SIG-M5 (cell line): ENCODE results near the gene PDSS2.
"Not testable (repeated sequence)": the region's sequence is repeated elsewhere in the genome, so short reads cannot be mapped to it uniquely, and the experiment has no call there.

Experiments
- DNase-seq: peaks from one replicate; lab custom pipeline; 2025; lab: John Stamatoyannopoulos, UW

PDSS2 gene

GRCh38 chr6:107216197-107216933, 243.0 kb downstream of the PDSS2 start:
- no peak for DNase-seq

DNA sequence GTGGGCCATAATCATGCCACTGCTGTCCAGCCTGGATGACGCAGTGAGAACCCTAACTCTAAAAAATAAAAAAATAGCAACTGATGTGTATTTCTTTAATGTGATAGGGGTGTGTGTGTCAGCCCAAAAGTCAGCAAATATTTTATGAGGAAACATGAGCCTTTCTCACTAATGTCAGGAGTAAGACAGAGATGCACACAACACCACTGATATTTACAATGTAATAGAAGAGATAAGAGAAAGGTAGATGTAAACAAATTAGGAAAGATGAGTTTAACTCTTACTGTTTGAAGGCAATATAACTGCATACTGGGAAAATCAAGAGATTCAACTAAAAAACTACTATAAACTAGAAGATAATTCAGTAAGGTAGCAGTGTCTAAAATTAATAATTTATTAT, 244.0 kb downstream of the PDSS2 start:
- DNase-seq = no peak

- no peak for DNase-seq
These were observed 244.7 kb downstream of the PDSS2 start for GRCh38 chr6:107214655-107215054.

DNA sequence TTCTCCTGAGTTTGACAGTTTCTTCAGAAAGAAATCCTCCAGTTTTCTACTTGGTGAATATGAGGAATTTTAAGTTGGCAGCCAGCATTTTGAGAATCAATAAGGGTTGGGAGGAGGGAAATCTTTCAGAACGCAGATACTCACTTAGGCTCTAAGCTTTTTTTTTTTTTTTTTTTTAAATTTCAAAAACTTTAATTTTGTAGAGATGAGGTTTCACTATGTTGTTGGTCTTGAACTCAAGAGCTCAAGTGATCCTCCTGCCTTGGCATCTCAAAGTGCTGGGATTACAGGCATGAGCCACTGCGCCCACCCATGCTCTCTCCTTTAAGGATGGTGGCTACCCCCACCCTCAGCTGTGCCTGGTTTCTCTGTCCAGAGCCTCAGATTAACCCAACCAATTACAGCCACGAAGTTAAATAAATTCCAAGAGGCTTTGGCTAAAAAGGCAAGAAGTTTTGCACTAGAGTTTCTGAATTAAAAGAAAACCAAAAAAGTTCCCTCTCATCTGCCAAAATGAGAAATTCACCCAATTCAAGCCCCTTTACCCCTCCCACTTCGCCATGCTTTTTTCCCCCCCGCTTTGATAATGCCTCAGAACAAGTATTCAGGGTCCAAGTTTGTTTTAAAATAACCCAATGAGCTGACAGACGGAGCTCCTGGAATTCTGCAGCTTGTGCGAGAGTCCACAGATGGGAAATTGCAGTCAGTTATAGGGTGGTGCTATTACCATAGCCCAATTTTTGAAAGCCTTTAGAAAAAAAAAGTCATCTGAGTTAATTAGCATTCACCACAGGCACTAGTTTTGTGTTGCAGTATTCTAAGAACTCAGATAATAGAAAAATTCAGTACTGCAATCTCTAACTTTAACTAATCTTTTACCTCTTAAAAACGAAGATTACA, 249.7 kb downstream of the PDSS2 start:
- DNase-seq = no peak

GRCh38 chr6:107207251-107207873, 252.0 kb downstream of the PDSS2 start:
- DNase-seq = no peak

DNA sequence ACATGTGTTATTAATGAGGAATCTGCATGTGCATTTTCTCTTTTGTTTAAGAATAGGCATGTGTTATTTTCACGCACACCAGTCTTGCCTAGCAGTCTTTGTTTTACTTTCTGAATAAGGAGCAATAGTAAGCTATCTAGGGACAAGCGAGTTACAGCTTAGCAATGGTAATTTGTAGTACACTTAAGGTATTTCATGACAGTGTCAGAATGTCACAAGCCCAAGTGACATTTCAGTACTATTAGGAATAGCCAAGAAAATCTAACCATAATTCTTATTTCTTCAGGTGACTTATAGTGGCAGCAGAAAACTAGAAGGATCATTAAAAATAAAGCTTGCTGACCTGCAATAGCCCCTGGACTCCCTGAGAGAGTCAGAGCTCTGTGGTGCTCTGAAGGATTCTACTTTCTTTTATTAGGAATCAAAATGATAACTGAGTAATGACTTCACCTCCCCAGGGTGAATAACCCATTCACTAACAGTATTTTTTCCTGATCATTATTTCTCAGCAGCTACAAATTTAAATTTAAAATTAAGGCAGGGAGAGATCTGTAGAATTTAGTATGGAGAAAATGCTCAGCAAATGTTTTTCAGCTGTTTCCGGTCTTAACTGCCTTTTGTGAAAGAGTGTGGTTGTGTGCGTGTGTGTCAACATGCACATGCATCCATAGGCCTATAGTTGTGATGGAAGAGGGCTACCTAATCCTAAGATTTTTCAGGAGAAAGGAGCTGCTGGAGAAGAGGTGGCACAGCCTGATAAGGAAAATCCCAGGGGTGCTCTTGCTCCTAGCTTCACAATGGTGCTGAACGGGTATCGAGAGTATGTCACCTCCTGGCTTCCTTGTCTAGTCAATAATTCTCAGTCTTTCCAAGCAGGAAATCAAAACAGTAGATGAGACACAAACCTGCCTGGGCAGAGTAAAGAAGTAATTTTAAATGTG, 254.0 kb downstream of the PDSS2 start:
- DNase-seq = no peak

- DNase-seq = no peak
These were observed 256.4 kb downstream of the PDSS2 start for GRCh38 chr6:107202876-107203468.

DNA sequence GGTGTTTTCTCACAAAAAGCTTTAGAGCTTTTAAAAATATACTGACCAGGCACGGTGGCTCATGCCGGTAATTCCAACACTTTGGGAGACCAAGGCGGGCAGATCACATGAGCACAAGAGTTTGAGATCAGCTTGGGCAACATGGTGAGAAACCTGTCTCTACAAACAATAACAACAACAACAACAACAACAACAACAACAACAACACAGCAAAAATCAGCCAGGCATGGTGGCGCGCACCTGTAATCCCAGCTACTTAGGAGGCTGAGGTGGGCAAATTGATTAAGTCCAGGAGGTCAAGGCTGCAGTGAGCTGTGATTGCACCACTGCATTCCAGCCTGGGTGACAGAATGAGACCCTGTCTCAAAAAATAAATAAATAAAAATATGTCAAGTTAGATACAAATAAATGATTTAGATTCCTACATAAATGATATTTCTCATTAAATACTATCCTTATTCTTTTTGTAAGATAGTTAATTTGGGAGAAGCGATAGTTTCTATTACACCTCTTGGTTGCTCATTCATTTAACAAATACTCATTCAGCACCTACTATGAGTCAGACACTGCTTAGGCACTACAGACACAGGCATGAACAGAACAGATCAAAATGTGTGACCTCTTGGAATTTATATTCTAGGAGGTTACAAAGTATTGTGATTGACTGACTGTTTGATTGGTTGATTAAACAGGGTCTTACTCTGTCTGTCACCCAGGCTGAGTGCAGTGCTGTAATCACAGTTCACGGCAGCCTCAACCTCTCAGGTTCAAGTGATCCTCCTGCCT, 260.5 kb downstream of the PDSS2 start:
- DNase-seq = no peak

DNA sequence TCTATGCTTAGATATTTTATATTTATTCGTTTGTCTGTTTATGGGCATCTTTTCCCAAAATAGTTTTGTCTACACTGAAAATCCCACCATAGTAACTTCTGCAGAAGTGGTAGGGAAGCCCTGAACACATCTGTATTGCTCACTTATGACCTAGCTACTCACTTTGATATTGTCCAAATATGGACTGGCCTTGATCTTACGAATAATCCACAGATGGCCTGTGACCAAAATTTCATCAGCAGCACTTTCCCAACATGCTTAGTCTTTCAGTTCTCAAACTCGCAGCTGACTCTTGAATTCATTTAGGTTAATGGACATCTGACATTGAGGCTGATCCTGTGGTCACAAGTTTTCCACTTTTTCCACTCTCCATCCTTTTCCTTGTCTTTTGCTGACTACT, 263.2 kb downstream of the PDSS2 start:
- no peak for DNase-seq

GRCh38 chr6:107194723-107195122, 264.6 kb downstream of the PDSS2 start:
- not testable (repeated sequence) for DNase-seq

GRCh38 chr6:107192830-107193229, 266.5 kb downstream of the PDSS2 start:
- DNase-seq = no peak

- DNase-seq = no peak
These were observed 271.7 kb downstream of the PDSS2 start for GRCh38 chr6:107187630-107188029.

- DNase-seq = no peak
These were observed 273.3 kb downstream of the PDSS2 start for GRCh38 chr6:107186047-107186446.

DNA sequence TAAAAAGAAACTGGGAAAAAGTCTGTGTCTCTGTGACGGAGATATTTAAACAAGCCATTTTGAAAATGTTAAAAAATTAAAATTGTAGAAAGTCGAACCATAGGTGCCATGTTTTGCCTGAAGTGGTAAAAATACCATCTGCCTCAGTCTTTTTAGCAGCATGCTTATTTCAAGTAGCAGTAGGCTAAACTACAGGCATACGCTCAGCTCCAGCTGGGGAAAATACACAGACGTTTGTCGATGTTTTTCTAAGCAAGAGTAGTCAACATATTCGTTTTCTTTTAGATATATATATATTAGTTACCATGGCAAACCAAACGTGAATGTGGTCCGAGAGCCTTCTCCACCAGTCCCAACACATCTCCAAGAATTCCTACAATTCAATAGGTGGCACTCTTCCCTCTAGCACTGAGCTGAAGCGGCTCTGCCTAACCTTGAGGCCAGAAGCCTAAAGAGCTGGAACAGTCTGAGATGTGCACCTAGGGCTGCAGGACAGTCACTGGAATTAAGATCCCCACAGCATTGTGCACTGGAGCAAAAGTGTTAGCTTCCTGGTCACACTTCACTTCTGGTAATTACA, 273.9 kb downstream of the PDSS2 start:
- no peak for DNase-seq

DNA sequence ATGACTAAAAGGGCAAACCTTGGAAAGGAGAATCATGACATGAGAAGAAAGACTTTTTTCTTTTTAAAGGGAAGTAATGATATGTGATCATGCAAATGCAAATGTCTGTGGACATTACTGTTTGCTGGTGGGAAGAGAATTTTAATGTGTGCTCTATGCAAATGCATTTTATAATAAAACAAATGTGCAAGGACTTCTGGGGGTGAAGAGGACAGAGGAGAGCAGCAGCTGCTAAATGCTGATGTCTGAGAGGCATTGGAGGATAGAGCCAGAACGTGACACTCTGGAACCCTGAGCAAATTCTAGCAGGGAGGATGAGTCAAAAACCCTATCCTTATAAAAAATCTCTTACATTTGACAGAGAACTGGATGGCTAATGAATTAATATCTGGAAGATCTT, 274.9 kb downstream of the PDSS2 start:
- DNase-seq = no peak

DNA sequence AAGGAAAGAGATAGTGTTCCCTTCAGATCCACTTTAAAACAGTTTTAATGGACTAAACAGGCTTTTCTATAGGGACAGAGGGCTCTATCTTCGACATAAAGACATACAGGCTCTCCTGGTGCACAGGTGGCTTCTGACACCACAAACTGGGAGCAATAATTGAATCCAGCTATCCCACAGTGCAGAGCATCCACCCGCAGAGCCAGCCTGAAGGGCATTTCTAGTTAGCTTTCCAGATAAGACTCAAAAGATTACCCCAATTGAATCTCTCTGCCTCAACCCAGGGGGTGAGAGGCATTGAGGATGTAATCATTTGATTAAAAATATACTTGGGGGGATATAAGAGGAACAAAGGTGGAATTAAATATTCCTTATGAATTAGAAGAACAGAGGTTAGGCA, 279.3 kb downstream of the PDSS2 start:
- DNase-seq = no peak

DNA sequence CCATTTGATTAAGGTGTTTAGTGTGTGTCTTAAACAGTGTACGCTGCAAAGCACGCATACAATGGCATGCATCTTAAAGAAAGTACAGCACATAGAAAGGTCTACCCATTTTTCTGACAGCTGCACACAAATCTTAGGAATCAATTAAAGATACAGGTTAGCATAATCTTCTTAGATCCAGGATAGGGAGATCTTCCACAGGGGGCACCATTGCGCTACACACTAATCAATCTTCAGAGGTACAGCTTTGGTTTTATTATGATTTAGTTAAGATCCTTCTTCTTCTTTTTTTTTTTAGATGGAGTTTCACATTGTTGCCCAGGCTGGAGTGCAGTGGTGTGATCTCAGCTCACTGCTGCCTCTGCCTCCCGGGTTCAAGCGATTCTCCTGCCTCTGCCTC, 280.4 kb downstream of the PDSS2 start:
- no peak for DNase-seq

GRCh38 chr6:107173779-107174178, 285.6 kb downstream of the PDSS2 start:
- no peak for DNase-seq

GRCh38 chr6:107171513-107171912, 287.9 kb downstream of the PDSS2 start:
- no peak for DNase-seq

DNA sequence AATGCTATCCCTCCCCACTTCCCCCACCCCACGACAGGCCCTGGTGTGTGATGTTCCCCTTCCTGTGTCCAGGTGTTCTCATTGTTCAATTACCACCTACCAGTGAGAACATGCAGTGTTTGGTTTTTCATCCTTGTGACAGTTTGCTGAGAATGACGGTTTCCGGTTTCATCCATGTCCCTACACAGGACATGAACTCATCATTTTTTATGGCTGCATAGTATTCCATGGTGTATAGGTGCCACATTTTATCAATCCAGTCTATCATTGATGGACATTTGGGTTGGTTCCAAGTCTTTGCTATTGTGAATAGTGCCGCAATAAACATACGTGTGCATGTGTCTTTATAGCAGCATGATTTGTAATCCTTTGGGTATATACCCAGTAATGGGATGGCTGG, 295.1 kb downstream of the PDSS2 start:
- DNase-seq = not testable (repeated sequence)
